Epithelial cell of proximal tubule (primary cell): ENCODE results near the gene IL17RC. TPM values are rescaled to one million over a fixed set of nuclear protein-coding genes. Genes with fewer than 3 reads are reported as not detected.
"Not testable (repeated sequence)": the region's sequence is repeated elsewhere in the genome, so short reads cannot be mapped to it uniquely, and the experiment has no call there.

Experiments used
- DNase-seq: peaks from one replicate; pipeline ENCODE4 v3.0.0-alpha.2; 2011; ENCODE audit warnings: low read depth
- H3K4me3 ChIP-seq: 2 replicates; pipeline ENCODE4 v1.5.1; 2011; ENCODE audit warnings: low read depth, mild to moderate bottlenecking, low read length
- total RNA-seq: library from RNA; depleted of rRNA; stranded (reverse); fragments of >200 nt; gene quantifications from 2 replicates; pipeline ENCODE4 v1.2.3, GENCODE V29; 2015
- TF ChIP-seq, protein P1 (sequence below): conservative IDR thresholded peaks from 2 replicates; pipeline ENCODE4 v1.5.1; 2012; ENCODE audit warnings: low read depth, mild to moderate bottlenecking, low read length

Gene IL17RC
- total RNA-seq, 1 donor from 2014 or later = 35.3 TPM

GRCh38 chr3:9933561-9934234, 16.8 kb downstream of the IL17RC start, which contains the start of gene CRELD1:
CRELD1 (plus strand) TSS chr3:9933834; CDS start chr3:9934439, 605 bp downstream.
- TF ChIP-seq, protein P1, sequence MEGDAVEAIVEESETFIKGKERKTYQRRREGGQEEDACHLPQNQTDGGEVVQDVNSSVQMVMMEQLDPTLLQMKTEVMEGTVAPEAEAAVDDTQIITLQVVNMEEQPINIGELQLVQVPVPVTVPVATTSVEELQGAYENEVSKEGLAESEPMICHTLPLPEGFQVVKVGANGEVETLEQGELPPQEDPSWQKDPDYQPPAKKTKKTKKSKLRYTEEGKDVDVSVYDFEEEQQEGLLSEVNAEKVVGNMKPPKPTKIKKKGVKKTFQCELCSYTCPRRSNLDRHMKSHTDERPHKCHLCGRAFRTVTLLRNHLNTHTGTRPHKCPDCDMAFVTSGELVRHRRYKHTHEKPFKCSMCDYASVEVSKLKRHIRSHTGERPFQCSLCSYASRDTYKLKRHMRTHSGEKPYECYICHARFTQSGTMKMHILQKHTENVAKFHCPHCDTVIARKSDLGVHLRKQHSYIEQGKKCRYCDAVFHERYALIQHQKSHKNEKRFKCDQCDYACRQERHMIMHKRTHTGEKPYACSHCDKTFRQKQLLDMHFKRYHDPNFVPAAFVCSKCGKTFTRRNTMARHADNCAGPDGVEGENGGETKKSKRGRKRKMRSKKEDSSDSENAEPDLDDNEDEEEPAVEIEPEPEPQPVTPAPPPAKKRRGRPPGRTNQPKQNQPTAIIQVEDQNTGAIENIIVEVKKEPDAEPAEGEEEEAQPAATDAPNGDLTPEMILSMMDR = no peak
- peak within 1 kb of the TSS; percentile 88 for H3K4me3 ChIP-seq
- peak; percentile 42 for DNase-seq

GRCh38 chr3:9934235-9934621, 17.3 kb downstream of the IL17RC start:
- peak overlapping the region; percentile 88 for H3K4me3 ChIP-seq
- DNase-seq = no peak
- TF ChIP-seq, protein P1 = peak; percentile 34

DNA sequence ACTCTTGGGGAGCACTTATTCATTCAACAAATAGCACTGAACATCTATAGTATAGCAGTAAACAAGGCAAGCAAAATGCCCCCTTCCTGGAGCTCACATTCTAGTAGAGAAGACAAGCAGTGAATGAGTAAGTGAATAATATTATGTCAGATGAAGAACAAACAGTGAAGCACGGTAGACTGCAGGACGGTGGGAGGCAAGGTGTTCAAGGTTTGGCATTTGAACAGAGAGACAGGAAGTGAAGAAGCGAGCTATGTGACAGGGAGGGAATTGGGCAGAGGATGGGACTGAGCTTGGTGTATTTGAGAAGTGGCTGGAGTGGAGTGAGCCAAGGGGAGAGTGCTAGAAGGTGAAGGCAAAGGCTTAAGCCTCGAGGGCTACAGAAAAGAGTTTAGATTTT, 18.1 kb downstream of the IL17RC start:
- no peak for DNase-seq
- TF ChIP-seq, protein P1 = no peak
- H3K4me3 ChIP-seq = peak overlapping the region; percentile 88

- TF ChIP-seq, protein P1 = no peak
- H3K4me3 ChIP-seq = no peak overlapping the region
- DNase-seq = no peak
Measured at GRCh38 chr3:9935966-9936510, 19.1 kb downstream of the IL17RC start.

DNA sequence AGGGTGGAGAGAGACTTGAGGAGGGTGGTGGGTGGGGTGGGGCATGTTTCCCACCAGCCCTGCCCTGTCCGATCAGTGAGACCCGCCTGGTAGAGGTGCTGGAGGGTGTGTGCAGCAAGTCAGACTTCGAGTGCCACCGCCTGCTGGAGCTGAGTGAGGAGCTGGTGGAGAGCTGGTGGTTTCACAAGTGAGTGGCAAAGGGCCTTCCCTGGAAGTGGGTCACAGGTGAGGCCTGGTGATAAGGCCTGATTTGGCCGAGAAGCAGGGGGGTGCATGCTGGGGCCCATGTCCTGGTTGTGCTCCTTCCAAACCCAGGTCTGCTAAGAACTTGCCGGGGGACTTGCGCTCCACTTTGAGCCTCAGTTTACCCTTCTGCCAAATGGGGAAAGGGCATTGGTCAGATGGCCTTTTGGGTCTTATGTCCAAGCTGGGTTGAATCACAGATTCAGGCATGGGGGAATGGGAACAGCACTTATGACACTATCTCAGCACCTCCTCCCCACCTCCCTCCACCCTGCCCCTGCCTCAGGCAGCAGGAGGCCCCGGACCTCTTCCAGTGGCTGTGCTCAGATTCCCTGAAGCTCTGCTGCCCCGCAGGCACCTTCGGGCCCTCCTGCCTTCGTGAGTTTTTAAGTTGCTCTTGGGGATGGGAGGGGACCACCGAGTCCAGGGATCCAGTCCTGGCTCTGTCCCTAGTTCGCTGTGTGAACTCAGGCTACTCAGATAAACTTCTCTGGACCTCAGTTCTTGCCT, 20.8 kb downstream of the IL17RC start:
- TF ChIP-seq, protein P1 = no peak
- DNase-seq = no peak
- no peak overlapping the region for H3K4me3 ChIP-seq

- H3K4me3 ChIP-seq = no peak overlapping the region
- TF ChIP-seq, protein P1 = no peak
- no peak for DNase-seq
Measured at GRCh38 chr3:9938966-9939365, 22.1 kb downstream of the IL17RC start.

DNA sequence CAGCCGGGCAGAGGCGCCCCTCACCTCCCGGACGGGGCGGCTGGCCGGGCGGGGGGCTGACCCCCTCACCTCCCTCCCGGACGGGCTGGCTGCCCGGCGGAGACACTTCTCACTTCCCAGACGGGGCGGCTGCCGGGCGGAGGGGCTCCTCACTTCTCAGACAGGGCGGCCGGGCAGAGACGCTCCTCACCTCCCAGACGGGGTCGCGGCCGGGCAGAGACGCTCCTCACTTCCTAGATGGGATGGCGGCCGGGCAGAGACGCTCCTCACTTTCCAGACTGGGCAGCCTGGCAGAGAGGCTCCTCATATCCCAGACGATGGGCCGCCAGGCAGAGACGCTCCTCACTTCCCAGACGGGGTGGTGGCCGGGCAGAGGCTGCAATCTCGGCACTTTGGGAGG, 23.0 kb downstream of the IL17RC start:
- not testable (repeated sequence) for DNase-seq, H3K4me3 ChIP-seq
